HepG2 (cell line): Measurements from ENCODE around the gene STEAP1. TPM values are rescaled to one million over a fixed set of nuclear protein-coding genes. Genes with fewer than 3 reads are reported as not detected.

Experiments
- ATAC-seq: fragments of 200-7000 bp; cut with Tn5 transposase; 3 replicates; pipeline ENCODE4 v1.9.1; 2020; ENCODE audit warnings: mild to moderate bottlenecking, moderate library complexity
- BruUV-seq: library from RNA; stranded (reverse); fragments of 400-500 nt; replicated peaks from 2 replicates; lab custom pipeline; 2021; lab: Mats Ljungman, UMichigan
- CTCF ChIA-PET: fragments of 300-600 bp; formaldehyde crosslinking; extraction: SDS; loops from one replicate; lab custom pipeline; 2021; ENCODE audit warnings: low total read pairs, inconsistent platforms, low intra/inter-chr PET ratio; lab: Yijun Ruan, JAX
- POLR2A ChIA-PET: fragments of 350-600 bp; sonication (Branson Sonifier 250); formaldehyde crosslinking; loops from one replicate; lab custom pipeline; 2020; ENCODE audit warnings: antibody characterized with exemption, inconsistent platforms; lab: Yijun Ruan, JAX
- DNase-seq: peaks from one replicate; pipeline ENCODE4 v3.0.0-alpha.2; 2015; ENCODE audit warnings: low spot score
- FAIRE-seq: peaks from 3 replicates; lab custom pipeline; 2011; peaks lifted over from hg19 to GRCh38; lab: Jason Lieb, UNC
- H2AFZ ChIP-seq: one replicate; pipeline ENCODE4 v1.6.1; 2011; ENCODE audit warnings: low read length, inconsistent platforms
- H3K27ac ChIP-seq: fragments of 300-600 bp; 3 replicates; pipeline ENCODE4 v1.8.0; 2011; ENCODE audit warnings: mixed run types, mild to moderate bottlenecking, mixed read lengths, low read length, inconsistent platforms; ENCODE audit not compliant: insufficient read depth; ENCODE audit errors: extremely low read length
- H3K27me3 ChIP-seq, 2 experiments: fragments of 200-600 bp in 1 of 2; 2 replicates in 1 of 2; 3 replicates in 1 of 2; pipeline versions ENCODE4 v1.6.0 to v1.8.0; 2011; ENCODE audit warnings: low read length in 2 of 2, mild to moderate bottlenecking in 2 of 2, moderate library complexity in 2 of 2, inconsistent platforms in 1 of 2; ENCODE audit not compliant: insufficient read depth in 2 of 2, control insufficient read depth in 1 of 2
- H3K36me3 ChIP-seq, 2 experiments: fragments of 200-600 bp in 1 of 2; replicated peaks in 1 of 2; 2 replicates in 1 of 2; 3 replicates in 1 of 2; pipeline versions ENCODE4 v1.5.1 to v1.8.0; 2011; ENCODE audit warnings: low read length in 2 of 2, inconsistent platforms in 1 of 2; ENCODE audit not compliant: insufficient read depth in 2 of 2, control insufficient read depth in 1 of 2
- H3K4me1 ChIP-seq: 2 replicates; pipeline ENCODE4 v1.5.1; 2012; ENCODE audit warnings: low read length, inconsistent platforms; ENCODE audit not compliant: insufficient read depth
- H3K4me2 ChIP-seq: 2 replicates; pipeline ENCODE4 v1.6.0; 2011; ENCODE audit warnings: low read depth, low read length, inconsistent platforms
- H3K4me3 ChIP-seq, 3 experiments: fragments of 200-600 bp in 1 of 3; sonication (generic), shearing (Covaris generic) in 1 of 3; replicated peaks in 1 of 3; 2 replicates each; pipeline ENCODE4 v1.5.1; 2011 to 2016; ENCODE audit warnings: low read length in 3 of 3, inconsistent platforms in 2 of 3, low read depth in 2 of 3, mild to moderate bottlenecking in 2 of 3, control low read depth in 1 of 3, mixed read lengths in 1 of 3; ENCODE audit not compliant: insufficient read depth in 1 of 3
- H3K79me2 ChIP-seq: one replicate; pipeline ENCODE4 v1.6.1; 2011; ENCODE audit warnings: low read length, inconsistent platforms; ENCODE audit not compliant: insufficient read depth
- H3K9ac ChIP-seq: 2 replicates; pipeline ENCODE4 v1.6.0; 2011; ENCODE audit warnings: mild to moderate bottlenecking, low read depth, low read length, inconsistent platforms; ENCODE audit not compliant: insufficient read depth
- H3K9me3 ChIP-seq: 2 replicates; pipeline ENCODE4 v1.5.1; 2012; ENCODE audit warnings: mild to moderate bottlenecking, low read length
- H4K20me1 ChIP-seq: 2 replicates; pipeline ENCODE4 v1.6.0; 2011; ENCODE audit warnings: inconsistent platforms, mild to moderate bottlenecking, low read length, moderate library complexity; ENCODE audit not compliant: insufficient read depth
- MEIS2 ChIP-seq: sonication (generic); formaldehyde crosslinking; IDR thresholded peaks from 2 replicates; pipeline ENCODE4 v1.9.0; 2021; ENCODE audit warnings: mild to moderate bottlenecking, missing genetic modification reagents
- MIER3 ChIP-seq: IDR thresholded peaks from 2 replicates; pipeline ENCODE4 v1.6.1; 2016; ENCODE audit warnings: missing compliant biosample characterization, borderline replicate concordance
- NFATC3 ChIP-seq: sonication (generic); formaldehyde crosslinking; IDR thresholded peaks from 2 replicates; pipeline ENCODE4 v1.5.1; 2020; ENCODE audit warnings: mild to moderate bottlenecking, missing genetic modification reagents
- NR2F1 ChIP-seq, 2 experiments: fragments of 450-650 bp in 1 of 2; formaldehyde crosslinking in 1 of 2; IDR thresholded peaks; 2 replicates each; pipeline versions ENCODE4 v1.5.0 to v1.6.1; 2016 to 2020; ENCODE audit warnings: mild to moderate bottlenecking in 1 of 2, missing compliant biosample characterization in 1 of 2, missing genetic modification reagents in 1 of 2, moderate library complexity in 1 of 2
- RFX3 ChIP-seq: IDR thresholded peaks from 2 replicates; pipeline ENCODE4 v1.6.1; 2016; ENCODE audit warnings: missing biosample characterization, missing genetic modification reagents
- SP5 ChIP-seq: IDR thresholded peaks from 2 replicates; pipeline ENCODE4 v1.6.1; 2016; ENCODE audit warnings: low read depth, borderline replicate concordance
- ZNF101 ChIP-seq: sonication (generic); formaldehyde crosslinking; IDR thresholded peaks from 2 replicates; pipeline ENCODE4 v1.4.0; 2020; ENCODE audit warnings: mild to moderate bottlenecking, low read depth, missing genetic modification reagents, borderline replicate concordance
- ZNF20 ChIP-seq: sonication (generic); formaldehyde crosslinking; IDR thresholded peaks from 2 replicates; pipeline ENCODE4 v1.4.0; 2020; ENCODE audit warnings: mild to moderate bottlenecking, moderate library complexity, missing genetic modification reagents
- ZNF256 ChIP-seq: sonication (generic); formaldehyde crosslinking; conservative IDR thresholded peaks from 2 replicates; pipeline ENCODE4 v1.4.0; 2020; ENCODE audit warnings: missing genetic modification reagents
- ZNF382 ChIP-seq: sonication (generic); formaldehyde crosslinking; IDR thresholded peaks from 2 replicates; pipeline ENCODE4 v1.5.0; 2020; ENCODE audit warnings: missing genetic modification reagents, mild to moderate bottlenecking, borderline replicate concordance
- ZNF512B ChIP-seq: sonication (generic); formaldehyde crosslinking; IDR thresholded peaks from 2 replicates; pipeline ENCODE4 v1.5.1; 2020; ENCODE audit warnings: missing genetic modification reagents, mild to moderate bottlenecking, borderline replicate concordance
- ZNF562 ChIP-seq: sonication (generic); formaldehyde crosslinking; IDR thresholded peaks from 2 replicates; pipeline ENCODE4 v1.8.0; 2022; ENCODE audit warnings: missing genetic modification reagents, borderline replicate concordance
- ZNF678 ChIP-seq: sonication (generic); formaldehyde crosslinking; IDR thresholded peaks from 2 replicates; pipeline ENCODE4 v1.4.0; 2020; ENCODE audit warnings: mild to moderate bottlenecking, missing genetic modification reagents
- WGBS: methylation state at CpG from one replicate; pipeline ENCODE4 v1.1.6; 2017; ENCODE audit warnings: low lambda C conversion rate; 5-methylcytosine and 5-hydroxymethylcytosine counted together
- in situ Hi-C: cut with HindIII; loops from 2 replicates; pipeline ENCODE4 v1.10.0; 2017; ENCODE audit warnings: low pct_unique_long_range_greater_than_20kb; ENCODE audit not compliant: extremely low pct_ligation_motif_present
- intact Hi-C: fragments of 100-400 bp; cut with micrococcal nuclease; formaldehyde crosslinking; loops from one replicate; pipeline ENCODE4 v1.10.0; 2022; ENCODE audit not compliant: unreplicated experiment
- polyA plus RNA-seq, 8 experiments: library from polyadenylated mRNA; depleted of rRNA in 3 of 8; stranded (reverse) in 7 of 8; unstranded in 1 of 8; fragments of >200 nt; fragmentation: Illumina TruSeq in 4 of 8; extraction: Trizol in 4 of 8; gene quantifications; 2 replicates each; pipeline versions ENCODE4 v1.2.1 to v1.2.3, GENCODE V29; 2011 to 2016; ENCODE audit warnings: low read depth in 4 of 8, missing spikeins in 1 of 8, mixed read lengths in 1 of 8; ENCODE audit not compliant: insufficient read depth in 1 of 8
- total RNA-seq, 5 experiments: library from RNA; depleted of rRNA; stranded (reverse); fragments of >200 nt; fragmentation: Illumina TruSeq; extraction: Trizol; gene quantifications; 2 replicates each; pipeline ENCODE4 v1.2.3, GENCODE V29; 2016; ENCODE audit warnings: low read depth in 1 of 5

Gene STEAP1
- total and polyA plus RNA-seq, 2 of the 13 experiments (the other 11 are each of a cell fraction or from before 2014, with no cell fraction given): 23.2 to 24.2 TPM

DNA sequence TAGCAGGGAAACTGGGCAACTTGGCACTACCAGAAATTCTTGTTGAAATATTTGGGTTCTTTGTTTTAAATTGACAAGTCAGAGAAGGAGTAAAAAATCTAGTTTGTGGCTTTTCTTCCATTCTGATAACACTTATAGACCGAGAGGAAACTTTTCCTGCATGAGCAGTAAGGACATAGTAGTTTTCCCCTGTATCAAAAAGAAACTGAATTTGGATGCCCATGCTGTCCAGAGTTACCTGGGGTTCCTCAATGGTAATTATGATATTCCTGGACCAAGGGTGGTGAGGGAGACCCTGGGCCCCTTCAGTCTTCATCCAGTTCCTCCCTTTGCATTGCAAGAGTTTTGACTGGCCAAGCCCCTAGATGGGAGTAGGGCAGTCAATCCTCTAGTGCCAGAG, 37.4 kb downstream of the STEAP1 start:
- Histone ChIP-seq H3K27ac (no peak overlapping the region), H3K79me2 (no peaks in the 10 kb centered on the region), H3K4me1 (peaks cover 14% of the 10 kb centered on the region), H3K36me3 (no peaks in the 10 kb centered on the region), H4K20me1 (no peaks in the 10 kb centered on the region), H3K9ac (no peak overlapping the region), H3K9me3 (peaks cover 23% of the 10 kb centered on the region), H3K4me3 (no peak overlapping the region), H2AFZ (no peak overlapping the region), H3K4me2 (no peak overlapping the region), H3K27me3 (no peaks in the 10 kb centered on the region)
- no TSS peak for BruUV-seq
- ATAC-seq (no peak), DNase-seq (no peak), FAIRE-seq (no peak)
- ChIA-PET CTCF (no interaction called here), POLR2A (no interaction called here)
- in situ Hi-C loops (no loop called here), intact Hi-C loops (no loop called here)
- no peak for TF ChIP-seq NR2F1 (CRISPR knock-in tag; IDR thresholded peaks at IDR 0.05)
- peak; percentile 99 for TF ChIP-seq ZNF101 (CRISPR knock-in tag)
- WGBS: 4% methylated on average over 1 of the region's 1 CpG

GRCh38 chr7:90192876-90193750, 38.8 kb downstream of the STEAP1 start:
- no peak overlapping the region for H3K4me3 ChIP-seq
- ATAC-seq (no peak), DNase-seq (no peak), FAIRE-seq (no peak)
- no peak overlapping the region for H3K27ac ChIP-seq
- ChIA-PET CTCF (no interaction called here), POLR2A (interaction anchor here (2.0 to 5.7 kb wide), 2 partner anchors 15 to 18 kb away, joined by 7 to 31 read pairs; partner anchors contain the start of gene STEAP2)
- 0% methylated on average over 2 of the region's 2 CpGs for WGBS
- BruUV-seq: no TSS peak
- in situ Hi-C loops: no loop called here
- H3K36me3 ChIP-seq: no peaks in the 10 kb centered on the region
- H3K4me2 ChIP-seq: no peak overlapping the region
- H2AFZ ChIP-seq: no peak overlapping the region
- peaks cover 22% of the 10 kb centered on the region for H3K4me1 ChIP-seq
- intact Hi-C loops: no loop called here
- H3K27me3 ChIP-seq: no peaks in the 10 kb centered on the region
- H3K9ac ChIP-seq: no peak overlapping the region
- H3K79me2 ChIP-seq: no peaks in the 10 kb centered on the region
- peaks cover 23% of the 10 kb centered on the region for H3K9me3 ChIP-seq
- no peaks in the 10 kb centered on the region for H4K20me1 ChIP-seq
- no peak for TF ChIP-seq SP5 (CRISPR knock-in tag)
- no peak for TF ChIP-seq MEIS2 (CRISPR knock-in tag)
- TF ChIP-seq ZNF678 (CRISPR knock-in tag): no peak
- no peak for TF ChIP-seq ZNF256
- TF ChIP-seq MIER3 (CRISPR knock-in tag): no peak
- no peak for TF ChIP-seq ZNF512B (CRISPR knock-in tag)
- no peak for TF ChIP-seq ZNF382
- TF ChIP-seq ZNF20: no peak
- no peak for TF ChIP-seq ZNF562 (CRISPR knock-in tag)
- no peak for TF ChIP-seq NFATC3 (CRISPR knock-in tag)
- no peak for TF ChIP-seq RFX3 (CRISPR knock-in tag)
